Smooth muscle cell (in vitro differentiated cells): ENCODE measurements around the gene LRRC74A. TPM values are rescaled to one million over a fixed set of nuclear protein-coding genes. Genes with fewer than 3 reads are reported as not detected.

ENCODE experiments used
- DNase-seq: peaks from one replicate; lab custom pipeline; 2025; ENCODE audit not compliant: unreplicated experiment; lab: John Stamatoyannopoulos, UW
- H2AFZ ChIP-seq: fragments of 200-600 bp; sonication (generic); 2 replicates; pipeline ENCODE4 v1.6.0; 2016; ENCODE audit warnings: antibody characterized with exemption, low read depth, mild to moderate bottlenecking
- H3F3A ChIP-seq: fragments of 200-600 bp; sonication (generic); 2 replicates; pipeline ENCODE4 v1.6.0; 2017; ENCODE audit warnings: antibody characterized with exemption, low read depth
- H3K27ac ChIP-seq: fragments of 200-600 bp; sonication (generic); 2 replicates; pipeline ENCODE4 v1.5.1; 2016; ENCODE audit warnings: low read depth, mild to moderate bottlenecking
- H3K27me3 ChIP-seq: fragments of 200-600 bp; sonication (generic); 2 replicates; pipeline ENCODE4 v1.6.1; 2016; ENCODE audit warnings: low read depth, mild to moderate bottlenecking
- H3K36me3 ChIP-seq: fragments of 200-600 bp; sonication (generic); 2 replicates; pipeline ENCODE4 v1.5.1; 2016; ENCODE audit warnings: low read depth
- H3K4me1 ChIP-seq: fragments of 200-600 bp; sonication (generic); 2 replicates; pipeline ENCODE4 v1.5.1; 2016; ENCODE audit warnings: low read depth
- H3K4me2 ChIP-seq: fragments of 200-600 bp; sonication (generic); 2 replicates; pipeline ENCODE4 v1.6.0; 2016; ENCODE audit warnings: mild to moderate bottlenecking
- H3K4me3 ChIP-seq: fragments of 200-600 bp; sonication (generic); 2 replicates; pipeline ENCODE4 v1.5.1; 2016; ENCODE audit warnings: mild to moderate bottlenecking
- H3K79me2 ChIP-seq: fragments of 200-600 bp; sonication (generic); 2 replicates; pipeline ENCODE4 v1.6.0; 2016; ENCODE audit warnings: low read depth, mild to moderate bottlenecking
- H3K9ac ChIP-seq: fragments of 200-600 bp; sonication (generic); 2 replicates; pipeline ENCODE4 v1.6.0; 2016; ENCODE audit warnings: low read depth
- H3K9me3 ChIP-seq: fragments of 200-600 bp; sonication (generic); replicated peaks from 2 replicates; pipeline ENCODE4 v1.5.1; 2016; ENCODE audit warnings: low read depth
- H4K20me1 ChIP-seq: fragments of 200-600 bp; sonication (generic); 2 replicates; pipeline ENCODE4 v1.6.0; 2016; ENCODE audit warnings: low read depth
- WGBS: methylation state at CpG from one replicate; pipeline ENCODE4 v1.1.7; 2016; ENCODE audit warnings: low lambda C conversion rate; 5-methylcytosine and 5-hydroxymethylcytosine counted together
- polyA plus RNA-seq: library from polyadenylated mRNA; unstranded; fragments of >200 nt; fragmentation: Nextera tagmentation; extraction: Ambion mirVana; gene quantifications from 2 replicates; pipeline ENCODE4 v1.2.1, GENCODE V29; 2016
- total RNA-seq: library from RNA; depleted of rRNA; stranded (reverse); fragments of >200 nt; gene quantifications from 2 replicates; pipeline ENCODE4 v1.2.3, GENCODE V29; 2014
- TF ChIP-seq, protein P1 (sequence below): fragments of 200-600 bp; sonication (generic); IDR thresholded peaks from 2 replicates; pipeline ENCODE4 v1.5.1; 2017; ENCODE audit warnings: borderline replicate concordance, mild to moderate bottlenecking, antibody characterized with exemption; ENCODE audit not compliant: insufficient read depth, poor library complexity, severe bottlenecking

LRRC74A gene
- total and polyA plus RNA-seq, 2 experiments from 2014 or later = not detected

DNA sequence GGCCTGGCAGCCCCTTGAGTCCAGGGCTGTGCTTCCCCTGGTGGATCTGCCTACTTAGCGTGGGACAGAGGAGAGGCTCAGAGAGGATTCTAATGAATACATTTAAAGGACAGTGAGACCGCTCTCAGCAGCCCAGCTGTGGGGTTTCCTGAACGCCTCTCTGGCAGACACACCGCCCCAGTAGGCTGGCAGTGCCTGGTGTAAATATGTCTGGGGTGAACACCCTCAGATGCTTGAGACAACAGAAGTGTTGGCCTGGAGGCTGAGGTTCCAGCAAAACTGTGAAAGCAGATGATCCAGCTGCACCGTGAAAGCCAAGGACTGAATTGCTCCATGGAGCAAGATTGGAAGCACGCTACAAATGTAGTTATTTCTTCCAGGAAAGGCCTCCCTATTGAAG, 55.1 kb downstream of the LRRC74A start:
- Histone ChIP-seq H3K79me2 (no peaks in the 10 kb centered on the region), H3K9me3 (no peaks in the 10 kb centered on the region), H3K27me3 (no peaks in the 10 kb centered on the region), H3K36me3 (no peaks in the 10 kb centered on the region), H2AFZ (no peak overlapping the region), H3K4me3 (no peak overlapping the region), H3F3A (no peaks in the 10 kb centered on the region), H4K20me1 (no peaks in the 10 kb centered on the region), H3K4me1 (peaks cover 5% of the 10 kb centered on the region), H3K4me2 (no peak overlapping the region), H3K27ac (no peak overlapping the region), H3K9ac (no peak overlapping the region)
- no peak for DNase-seq
- TF ChIP-seq, protein P1, sequence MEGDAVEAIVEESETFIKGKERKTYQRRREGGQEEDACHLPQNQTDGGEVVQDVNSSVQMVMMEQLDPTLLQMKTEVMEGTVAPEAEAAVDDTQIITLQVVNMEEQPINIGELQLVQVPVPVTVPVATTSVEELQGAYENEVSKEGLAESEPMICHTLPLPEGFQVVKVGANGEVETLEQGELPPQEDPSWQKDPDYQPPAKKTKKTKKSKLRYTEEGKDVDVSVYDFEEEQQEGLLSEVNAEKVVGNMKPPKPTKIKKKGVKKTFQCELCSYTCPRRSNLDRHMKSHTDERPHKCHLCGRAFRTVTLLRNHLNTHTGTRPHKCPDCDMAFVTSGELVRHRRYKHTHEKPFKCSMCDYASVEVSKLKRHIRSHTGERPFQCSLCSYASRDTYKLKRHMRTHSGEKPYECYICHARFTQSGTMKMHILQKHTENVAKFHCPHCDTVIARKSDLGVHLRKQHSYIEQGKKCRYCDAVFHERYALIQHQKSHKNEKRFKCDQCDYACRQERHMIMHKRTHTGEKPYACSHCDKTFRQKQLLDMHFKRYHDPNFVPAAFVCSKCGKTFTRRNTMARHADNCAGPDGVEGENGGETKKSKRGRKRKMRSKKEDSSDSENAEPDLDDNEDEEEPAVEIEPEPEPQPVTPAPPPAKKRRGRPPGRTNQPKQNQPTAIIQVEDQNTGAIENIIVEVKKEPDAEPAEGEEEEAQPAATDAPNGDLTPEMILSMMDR = no peak
- 88% methylated on average over 6 of the region's 6 CpGs for WGBS

DNA sequence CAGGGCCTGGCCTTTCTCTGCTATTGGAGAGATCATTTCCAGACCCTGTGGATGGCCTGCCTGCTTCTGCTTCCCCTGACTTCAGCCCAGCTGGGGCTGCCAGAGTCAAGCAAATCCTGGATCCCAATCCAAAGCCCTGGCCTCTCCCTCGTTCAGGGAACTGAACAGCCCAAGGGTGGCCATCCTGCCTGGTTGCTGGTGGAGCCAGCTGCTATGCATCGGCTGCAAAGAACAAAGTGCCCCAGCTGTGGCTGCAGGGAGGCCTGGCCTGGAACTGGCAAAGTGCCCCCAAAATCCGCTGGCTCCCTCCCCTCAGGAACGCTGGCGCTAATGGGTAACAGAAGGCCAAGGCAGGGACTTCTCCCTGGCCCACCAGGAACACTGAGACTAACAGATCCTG, 56.4 kb downstream of the LRRC74A start:
- Histone ChIP-seq H3K9ac (no peak overlapping the region), H3K36me3 (no peaks in the 10 kb centered on the region), H3F3A (no peaks in the 10 kb centered on the region), H3K27me3 (no peaks in the 10 kb centered on the region), H3K9me3 (no peaks in the 10 kb centered on the region), H3K79me2 (no peaks in the 10 kb centered on the region), H3K4me2 (no peak overlapping the region), H4K20me1 (no peaks in the 10 kb centered on the region), H3K4me3 (no peak overlapping the region), H3K27ac (no peak overlapping the region), H2AFZ (no peak overlapping the region), H3K4me1 (peaks cover 5% of the 10 kb centered on the region)
- 89% methylated on average over 5 of the region's 5 CpGs for WGBS
- TF ChIP-seq, protein P1 = no peak
- DNase-seq = no peak

DNA sequence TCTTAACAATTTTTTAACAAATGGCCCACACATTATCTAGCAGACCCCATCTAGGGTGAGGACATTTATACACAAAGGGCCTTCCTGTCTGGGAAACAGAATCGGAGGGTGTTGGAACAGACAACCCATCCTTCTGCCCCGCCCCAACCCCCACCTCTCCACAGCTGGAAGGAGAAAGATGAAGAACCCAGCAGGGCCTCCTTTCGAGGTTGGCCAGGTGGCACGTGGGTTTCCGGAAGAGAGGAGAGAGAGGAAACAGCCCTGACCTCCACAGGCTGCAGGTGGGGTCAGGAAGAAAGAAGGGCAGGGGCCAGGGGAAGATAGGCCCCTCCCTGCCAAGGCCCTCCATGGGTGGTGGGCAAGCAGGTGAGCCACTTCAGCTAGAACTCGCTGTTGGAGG, 57.2 kb downstream of the LRRC74A start:
- Histone ChIP-seq H3K9ac (no peak overlapping the region), H3K4me1 (peaks cover 5% of the 10 kb centered on the region), H3K79me2 (no peaks in the 10 kb centered on the region), H3K4me3 (no peak overlapping the region), H3K9me3 (no peaks in the 10 kb centered on the region), H2AFZ (no peak overlapping the region), H3K4me2 (no peak overlapping the region), H3F3A (no peaks in the 10 kb centered on the region), H3K27me3 (no peaks in the 10 kb centered on the region), H3K36me3 (no peaks in the 10 kb centered on the region), H4K20me1 (no peaks in the 10 kb centered on the region), H3K27ac (no peak overlapping the region)
- WGBS = 90% methylated on average over 6 of the region's 6 CpGs
- no peak for DNase-seq
- TF ChIP-seq, protein P1 = no peak

DNA sequence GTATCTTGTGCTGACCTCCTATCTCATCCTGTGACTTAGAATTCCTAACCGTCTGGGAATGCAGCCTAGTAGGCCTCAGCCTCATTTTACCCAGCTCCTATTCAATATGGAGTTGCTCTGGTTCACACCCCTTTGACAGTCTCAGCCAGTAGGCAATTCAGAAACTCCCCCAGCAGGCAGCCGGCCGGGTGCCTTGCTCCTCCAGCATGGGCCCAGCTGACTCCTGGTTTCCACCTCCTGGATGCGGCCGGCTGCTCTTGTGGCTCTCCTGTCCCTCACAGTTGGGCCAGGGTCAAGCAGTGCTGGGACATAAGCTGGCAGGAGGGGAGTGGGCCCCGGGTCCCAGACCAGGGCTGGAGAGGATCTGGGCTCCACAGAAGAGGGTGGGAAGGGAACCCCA, 58.2 kb downstream of the LRRC74A start:
- Histone ChIP-seq H3K27me3 (no peaks in the 10 kb centered on the region), H3K9me3 (no peaks in the 10 kb centered on the region), H3K9ac (no peak overlapping the region), H3K27ac (no peak overlapping the region), H3K4me2 (no peak overlapping the region), H4K20me1 (no peaks in the 10 kb centered on the region), H2AFZ (no peak overlapping the region), H3K4me1 (peaks cover 5% of the 10 kb centered on the region), H3K36me3 (no peaks in the 10 kb centered on the region), H3F3A (no peaks in the 10 kb centered on the region), H3K4me3 (no peak overlapping the region), H3K79me2 (no peaks in the 10 kb centered on the region)
- WGBS = 83% methylated on average over 6 of the region's 6 CpGs
- TF ChIP-seq, protein P1 = no peak
- no peak for DNase-seq
